Renal pelvis (tissue), 4 donors: ENCODE measurements around the gene PSMB5. TPM values are rescaled to one million over a fixed set of nuclear protein-coding genes. Genes with fewer than 3 reads are reported as not detected.

ENCODE experiments used
- DNase-seq: peaks from one replicate; pipeline ENCODE4 v3.0.0-alpha.2; 2013
- polyA plus RNA-seq, 3 donors: library from polyadenylated mRNA; unstranded; fragments of 120-200 nt; gene quantifications; one replicate each; pipeline ENCODE4 v1.2.1, GENCODE V29; 2013; ENCODE audit not compliant: insufficient read length in 3 of 3

The PSMB5 gene
- polyA plus RNA-seq, 3 donors: 207 to 269 (median 224) TPM

- DNase-seq: peak; percentile 89
Observed at GRCh38 chr14:22996768-22997654, 37.7 kb downstream of the PSMB5 start.

- no peak for DNase-seq
Observed at GRCh38 chr14:22995889-22996625, 38.6 kb downstream of the PSMB5 start.

GRCh38 chr14:22994762-22995275 is 39.9 kb downstream of the PSMB5 start:
- DNase-seq: no peak

- DNase-seq: no peak
Observed at GRCh38 chr14:22993517-22993916, 41.2 kb downstream of the PSMB5 start.

- DNase-seq: no peak
Observed at GRCh38 chr14:22991852-22992251, 42.8 kb downstream of the PSMB5 start.

- DNase-seq: no peak
Observed at GRCh38 chr14:22987291-22987690, 47.4 kb downstream of the PSMB5 start.

GRCh38 chr14:22986508-22987054 is 48.1 kb downstream of the PSMB5 start:
- no peak for DNase-seq

GRCh38 chr14:22985894-22986507 is 48.7 kb downstream of the PSMB5 start:
- DNase-seq: no peak

- no peak for DNase-seq
Observed at GRCh38 chr14:22984959-22985658, 49.6 kb downstream of the PSMB5 start.

- peak; percentile 97 for DNase-seq
Observed at GRCh38 chr14:22982477-22983245, 52.0 kb downstream of the PSMB5 start, which contains the start of gene AJUBA. TSS of gene AJUBA (minus strand) at chr14:22982551. CDS start at chr14:22982266, 285 bp downstream.

GRCh38 chr14:22981876-22982476 is 52.7 kb downstream of the PSMB5 start:
- DNase-seq: no peak

GRCh38 chr14:22981090-22981875 is 53.4 kb downstream of the PSMB5 start:
- DNase-seq: peak; percentile 27

- no peak for DNase-seq
Observed at GRCh38 chr14:22980672-22981089, 54.0 kb downstream of the PSMB5 start.

- no peak for DNase-seq
Observed at GRCh38 chr14:22979748-22980392, 54.8 kb downstream of the PSMB5 start.

- no peak for DNase-seq
Observed at GRCh38 chr14:22978981-22979671, 55.6 kb downstream of the PSMB5 start.

- no peak for DNase-seq
Observed at GRCh38 chr14:22978487-22978837, 56.2 kb downstream of the PSMB5 start.

- peak; percentile 87 for DNase-seq
Observed at GRCh38 chr14:22977684-22978486, 56.8 kb downstream of the PSMB5 start.

- DNase-seq: no peak
Observed at GRCh38 chr14:22977434-22977683, 57.3 kb downstream of the PSMB5 start.
